Measurements from ENCODE around the gene CXCL3.

CXCL3 gene

DNA sequence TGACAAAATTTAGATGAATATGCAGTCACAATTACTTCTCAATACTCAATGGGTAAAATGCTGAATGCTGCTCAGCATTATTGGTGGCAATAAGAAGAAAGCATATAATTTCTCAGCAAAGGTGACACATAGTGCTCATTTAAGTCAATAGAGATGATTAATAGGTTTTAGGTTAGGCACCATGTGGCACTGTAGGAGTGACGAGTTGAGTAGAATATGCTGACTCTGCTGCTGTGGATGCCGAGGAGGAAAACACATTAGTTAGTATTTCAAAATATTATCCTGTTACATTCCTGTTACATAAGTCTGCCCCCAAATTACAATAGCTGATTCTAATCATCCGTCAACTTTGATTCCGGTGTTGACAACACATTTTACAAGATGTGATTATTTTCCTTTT lies 26.4 kb downstream of the CXCL3 start:
- DNase-seq, result no peak

DNA sequence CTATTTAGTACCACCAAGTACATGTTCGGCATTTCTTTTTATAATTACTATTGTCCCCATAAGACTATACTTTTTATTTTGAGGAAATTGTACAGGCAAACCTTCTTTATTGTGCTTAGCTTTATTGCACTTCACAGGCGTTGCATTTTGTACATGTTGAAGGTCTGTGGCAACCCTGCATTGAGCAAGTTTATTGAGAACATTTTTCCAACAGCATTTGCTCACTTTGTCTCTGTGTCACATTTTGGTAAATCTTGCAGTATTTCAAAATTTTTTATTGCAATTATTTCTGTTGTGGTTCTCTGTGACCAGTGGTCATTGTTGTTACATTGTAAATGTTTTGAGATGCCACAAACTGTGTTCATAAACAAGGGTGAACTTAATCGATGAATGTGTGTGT lies 29.2 kb downstream of the CXCL3 start:
- no peak for DNase-seq

DNA sequence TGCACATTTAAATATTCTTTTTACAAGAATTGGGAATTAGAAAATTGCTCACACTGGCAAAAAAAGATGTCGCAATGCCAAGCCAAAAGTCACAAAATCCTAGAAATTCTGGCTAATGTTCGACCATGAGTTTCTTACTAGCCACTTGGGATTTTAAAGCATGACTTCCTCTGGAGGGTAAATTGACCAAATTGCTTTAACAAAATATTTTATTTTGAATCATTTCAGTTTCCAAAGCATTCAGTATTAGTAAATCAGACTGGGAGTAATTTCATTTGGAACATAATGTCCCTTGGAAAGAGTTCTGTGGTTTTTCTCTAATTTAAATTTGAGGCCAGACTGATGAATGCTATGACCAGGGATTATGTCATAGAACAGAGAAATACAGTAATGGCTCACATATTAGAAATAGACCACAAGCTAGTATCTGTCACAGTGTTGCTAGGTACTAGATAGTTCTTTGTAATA lies 32.4 kb downstream of the CXCL3 start:
- no peak for DNase-seq

DNA sequence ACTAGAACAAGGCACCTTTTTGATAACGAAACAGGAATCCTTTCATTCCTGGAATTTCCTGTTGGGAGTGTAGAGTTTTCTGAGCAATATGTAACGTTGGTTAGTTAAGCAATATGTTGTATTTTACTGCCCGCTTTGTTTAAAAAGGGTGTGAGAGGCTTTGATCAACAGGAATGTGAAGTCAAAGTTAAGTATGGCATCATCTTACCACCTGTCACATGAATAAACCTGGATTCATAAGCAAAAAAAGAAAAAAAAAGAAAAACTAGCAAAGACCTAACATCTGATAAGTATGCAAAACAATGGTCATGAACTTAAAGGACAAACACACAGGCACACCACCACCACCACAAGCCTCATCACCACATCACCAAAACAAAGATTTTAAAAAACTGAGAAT lies 33.0 kb downstream of the CXCL3 start:
- no peak for DNase-seq

GRCh38 chr4:74004668-74005067 lies 33.8 kb downstream of the CXCL3 start:
- no peak for DNase-seq

DNA sequence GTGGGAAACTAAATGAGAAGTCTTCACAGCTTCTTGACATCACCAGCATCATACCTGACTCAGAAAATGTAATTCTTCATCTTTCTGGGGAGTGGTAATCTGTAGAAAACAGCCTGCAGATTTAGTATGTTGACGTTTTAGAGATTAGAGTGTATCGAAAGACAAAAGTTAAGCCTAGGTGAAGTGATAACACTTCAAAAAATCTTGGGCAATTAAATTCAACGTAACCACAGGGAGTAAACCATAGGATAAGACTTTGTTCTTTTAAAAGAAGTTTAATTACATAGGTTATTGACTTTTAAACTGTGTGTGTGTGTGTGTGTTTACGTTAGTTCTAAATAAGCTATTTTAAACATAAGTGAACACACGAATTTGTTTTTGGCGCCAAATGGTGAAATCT lies 38.2 kb downstream of the CXCL3 start:
- DNase-seq, result no peak

GRCh38 chr4:73998040-73999011 lies 40.2 kb downstream of the CXCL3 start, which contains the start of gene CXCL5:
Gene CXCL5, minus strand, starts transcription at chr4:73998677. Its CDS starts 96 bp downstream, at chr4:73998581.
- DNase-seq, result no peak

- no peak for DNase-seq
Observed at GRCh38 chr4:73992050-73992449, 46.4 kb downstream of the CXCL3 start.

DNA sequence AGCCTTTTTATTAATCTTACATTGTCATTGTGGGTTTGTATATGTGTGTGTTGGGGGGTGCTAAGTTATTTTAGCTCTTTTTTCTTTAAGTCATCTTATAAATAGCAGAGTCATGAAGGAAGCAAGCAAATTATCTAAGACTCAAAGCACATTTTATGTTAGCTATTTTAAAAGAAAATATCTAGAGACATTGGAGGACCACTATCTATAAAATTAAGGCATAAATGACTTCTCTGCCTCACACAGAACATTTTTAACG lies 46.8 kb downstream of the CXCL3 start:
- DNase-seq, result no peak

DNA sequence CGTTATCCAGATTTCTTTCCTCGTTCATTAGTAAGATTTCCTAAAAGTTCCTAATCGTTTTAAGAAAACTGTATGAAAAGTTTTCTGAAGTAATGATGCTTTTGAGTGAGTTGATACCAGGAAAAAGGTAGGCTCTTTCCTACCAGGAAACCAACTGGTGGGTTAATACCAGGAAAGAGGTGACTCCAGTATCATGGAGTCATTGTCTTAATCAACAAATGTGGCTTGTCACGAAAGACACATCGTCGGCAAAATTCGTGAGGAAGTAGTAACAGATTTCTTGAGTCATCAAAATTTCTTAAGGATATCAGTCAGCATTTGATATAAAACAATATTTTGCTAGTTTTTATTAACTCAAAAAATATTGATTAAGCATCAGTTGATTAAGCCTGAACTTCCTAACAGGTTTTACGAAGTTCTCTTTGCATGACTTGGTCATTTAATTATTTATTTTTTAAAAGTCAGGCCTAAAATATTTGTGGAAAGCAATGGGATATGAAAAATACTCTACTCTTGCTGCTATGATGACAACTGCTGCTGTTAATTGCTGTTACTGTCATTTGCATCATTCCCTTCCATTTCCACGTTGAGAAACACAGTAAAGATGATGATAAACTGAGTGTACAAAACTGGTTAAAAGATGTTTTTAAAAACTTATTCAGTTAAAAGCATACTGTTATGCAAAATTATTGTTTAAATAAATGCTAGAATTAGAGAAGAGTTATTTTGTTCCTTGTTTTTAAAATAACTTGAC lies 47.3 kb downstream of the CXCL3 start:
- no peak for DNase-seq

DNA sequence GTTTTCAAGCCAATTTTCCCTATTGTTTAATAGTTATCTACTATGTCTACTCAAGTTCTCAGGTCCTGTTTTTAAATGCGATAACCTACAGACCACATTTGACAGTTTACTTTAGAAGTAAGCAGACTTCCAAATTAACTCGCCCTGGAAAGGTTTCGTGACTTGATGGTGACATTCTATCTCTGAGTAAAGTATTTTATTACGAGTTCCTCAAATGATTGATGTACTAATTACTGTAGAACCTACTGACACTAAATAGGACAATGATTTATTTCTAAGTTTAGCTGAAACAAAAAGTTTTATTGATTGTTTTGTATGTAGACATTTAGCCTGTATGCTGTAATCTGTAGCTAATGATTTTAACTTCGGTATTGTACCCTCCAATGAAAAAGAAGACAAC lies 48.6 kb downstream of the CXCL3 start:
- no peak for DNase-seq

DNA sequence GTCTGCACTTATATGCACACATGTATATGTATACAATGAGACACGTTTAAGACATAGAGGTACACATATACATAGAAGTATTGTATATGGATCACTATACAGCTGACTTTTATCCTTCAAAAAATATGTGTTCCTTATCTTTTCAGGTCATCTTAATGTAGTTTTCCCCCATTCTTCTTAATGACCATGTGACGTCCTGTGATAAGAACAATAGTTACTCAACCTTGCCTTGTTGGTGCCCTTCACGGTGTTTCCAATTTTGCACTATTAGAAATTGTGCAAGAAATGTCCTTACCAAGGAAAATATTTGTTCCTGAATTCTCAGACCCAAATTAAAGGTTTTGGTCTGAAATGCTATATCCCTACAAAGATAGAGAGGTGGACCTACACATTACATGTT lies 49.5 kb downstream of the CXCL3 start:
- DNase-seq, result no peak

- DNase-seq, result no peak
Observed at GRCh38 chr4:73988061-73988460, 50.4 kb downstream of the CXCL3 start, which contains the start of gene PPBP. Gene PPBP, minus strand, starts transcription at chr4:73988190. Its CDS starts 87 bp downstream, at chr4:73988103.
